ENCODE measurements around the gene ABHD17C. TPM values are rescaled to one million over a fixed set of nuclear protein-coding genes. Genes with fewer than 3 reads are reported as not detected.

ABHD17C gene
- polyA plus RNA-seq, 4 donors, result 25.2 to 35.7 (median 34.9) TPM

- no peak for DNase-seq (ENCODE audit: low read depth in 4 of 4, low spot score in 2 of 4)
These were observed 32.1 kb downstream of the ABHD17C start for GRCh38 chr15:80727196-80727595.

- no peak for DNase-seq (ENCODE audit: low read depth in 4 of 4, low spot score in 2 of 4)
These were observed 32.5 kb downstream of the ABHD17C start for GRCh38 chr15:80727596-80727995.

GRCh38 chr15:80730387-80730786, 35.3 kb downstream of the ABHD17C start:
- no peak for DNase-seq (ENCODE audit: low read depth in 4 of 4, low spot score in 2 of 4)

- DNase-seq (ENCODE audit: low read depth in 4 of 4, low spot score in 2 of 4), result no peak
These were observed 35.8 kb downstream of the ABHD17C start for GRCh38 chr15:80730926-80731325.

- DNase-seq (ENCODE audit: low read depth in 4 of 4, low spot score in 2 of 4), result no peak
These were observed 37.1 kb downstream of the ABHD17C start for GRCh38 chr15:80732167-80732566.

GRCh38 chr15:80732818-80733217, 37.7 kb downstream of the ABHD17C start:
- no peak for DNase-seq (ENCODE audit: low read depth in 4 of 4, low spot score in 2 of 4)

- DNase-seq (ENCODE audit: low read depth in 4 of 4, low spot score in 2 of 4), result no peak
These were observed 38.4 kb downstream of the ABHD17C start for GRCh38 chr15:80733460-80733859.

- no peak for DNase-seq (ENCODE audit: low read depth in 4 of 4, low spot score in 2 of 4)
These were observed 40.2 kb downstream of the ABHD17C start for GRCh38 chr15:80735344-80735743.

- peak in 2 of 4 donors; percentile 45 to 68 for DNase-seq (ENCODE audit: low read depth in 4 of 4, low spot score in 2 of 4)
These were observed 41.5 kb downstream of the ABHD17C start for GRCh38 chr15:80736560-80736959.

- no peak for DNase-seq (ENCODE audit: low read depth in 4 of 4, low spot score in 2 of 4)
These were observed 44.8 kb downstream of the ABHD17C start for GRCh38 chr15:80739919-80740318.

GRCh38 chr15:80742081-80742480, 47.0 kb downstream of the ABHD17C start:
- DNase-seq (ENCODE audit: low read depth in 4 of 4, low spot score in 2 of 4), result no peak

- DNase-seq (ENCODE audit: low read depth in 4 of 4, low spot score in 2 of 4), result no peak
These were observed 48.2 kb downstream of the ABHD17C start for GRCh38 chr15:80743189-80743833.

- DNase-seq (ENCODE audit: low read depth in 4 of 4, low spot score in 2 of 4), result no peak
These were observed 49.3 kb downstream of the ABHD17C start for GRCh38 chr15:80744415-80744814.

GRCh38 chr15:80744826-80745225, 49.7 kb downstream of the ABHD17C start:
- no peak for DNase-seq (ENCODE audit: low read depth in 4 of 4, low spot score in 2 of 4)

GRCh38 chr15:80745888-80746287, 50.8 kb downstream of the ABHD17C start:
- DNase-seq (ENCODE audit: low read depth in 4 of 4, low spot score in 2 of 4), result no peak

- DNase-seq (ENCODE audit: low read depth in 4 of 4, low spot score in 2 of 4), result peak in 1 of 4 donors; percentile 34
These were observed 52.4 kb downstream of the ABHD17C start for GRCh38 chr15:80747317-80748053.

GRCh38 chr15:80749589-80749988, 54.5 kb downstream of the ABHD17C start:
- no peak for DNase-seq (ENCODE audit: low read depth in 4 of 4, low spot score in 2 of 4)

GRCh38 chr15:80750575-80750974, 55.5 kb downstream of the ABHD17C start:
- DNase-seq (ENCODE audit: low read depth in 4 of 4, low spot score in 2 of 4), result no peak

- no peak for DNase-seq (ENCODE audit: low read depth in 4 of 4, low spot score in 2 of 4)
These were observed 57.1 kb downstream of the ABHD17C start for GRCh38 chr15:80752204-80752603.

GRCh38 chr15:80753161-80753560, 58.1 kb downstream of the ABHD17C start:
- no peak for DNase-seq (ENCODE audit: low read depth in 4 of 4, low spot score in 2 of 4)

GRCh38 chr15:80754014-80754413, 58.9 kb downstream of the ABHD17C start:
- no peak for DNase-seq (ENCODE audit: low read depth in 4 of 4, low spot score in 2 of 4)

GRCh38 chr15:80755885-80756284, 60.8 kb downstream of the ABHD17C start:
- DNase-seq (ENCODE audit: low read depth in 4 of 4, low spot score in 2 of 4), result no peak

All from left renal cortex interstitium (tissue), 4 donors.